Naive B cell (primary cell): ENCODE measurements around the gene CFAP251. TPM values are rescaled to one million over a fixed set of nuclear protein-coding genes. Genes with fewer than 3 reads are reported as not detected.
A peak's percentile ranks its signal among the peaks of the same experiment; 100 is the strongest.
"Not testable (repeated sequence)": the region's sequence is repeated elsewhere in the genome, so short reads cannot be mapped to it uniquely, and the experiment has no call there.

Experiments used
- ATAC-seq, 2 donors: fragments of 150-1000 bp; cut with Tn5 transposase; 2 replicates each; pipeline ENCODE4 v1.10.0; 2021; ENCODE audit warnings: low read depth in 2 of 2, mild to moderate bottlenecking in 2 of 2, moderate library complexity in 2 of 2
- DNase-seq: peaks from one replicate; pipeline ENCODE4 v3.0.0; 2022
- H3K27ac Mint-ChIP-seq, 6 donors: one replicate each; pipeline ENCODE4 v1.8.0; 2020 to 2022; ENCODE audit warnings: mild to moderate bottlenecking in 6 of 6, mixed read lengths in 6 of 6, moderate library complexity in 5 of 6, inconsistent platforms in 2 of 6
- H3K27me3 Mint-ChIP-seq, 3 donors: one replicate each; pipeline ENCODE4 v1.8.0; 2021 to 2022; ENCODE audit warnings: mixed read lengths in 3 of 3, mild to moderate bottlenecking in 1 of 3
- H3K36me3 Mint-ChIP-seq, 2 donors: one replicate each; pipeline ENCODE4 v1.8.0; 2020 to 2022; ENCODE audit warnings: mixed read lengths in 2 of 2, inconsistent platforms in 1 of 2, mild to moderate bottlenecking in 1 of 2
- H3K4me1 Mint-ChIP-seq, 3 donors: one replicate each; pipeline ENCODE4 v1.8.0; 2020 to 2022; ENCODE audit warnings: mixed read lengths in 3 of 3, inconsistent platforms in 1 of 3, mild to moderate bottlenecking in 1 of 3, moderate library complexity in 1 of 3
- H3K4me3 Mint-ChIP-seq, 8 donors: one replicate each; pipeline ENCODE4 v1.8.0; 2020 to 2022; ENCODE audit warnings: mild to moderate bottlenecking in 8 of 8, mixed read lengths in 8 of 8, moderate library complexity in 8 of 8, inconsistent platforms in 2 of 8
- H3K9me3 Mint-ChIP-seq, 7 donors: one replicate each; pipeline ENCODE4 v1.8.0; 2020 to 2022; ENCODE audit warnings: mixed read lengths in 7 of 7, mild to moderate bottlenecking in 5 of 7, inconsistent platforms in 2 of 7, moderate library complexity in 1 of 7
- polyA plus RNA-seq, 6 donors: library from polyadenylated mRNA; unstranded; fragments of 300-500 nt; fragmentation: Illumina TruSeq; gene quantifications; one replicate each; pipeline ENCODE4 v1.2.3, GENCODE V29; 2021; ENCODE audit warnings: low read depth in 6 of 6

The CFAP251 gene
- polyA plus RNA-seq, 6 donors from 2014 or later = 0.26 to 0.91 (median 0.55) TPM; not detected in 2

GRCh38 chr12:122028165-122028904, 109.9 kb downstream of the CFAP251 start:
- Mint-ChIP-seq H3K4me3 (peak overlapping the region in 7 of 8 donors; percentile 33 to 83 (median 66)), H3K4me1 (peaks cover 47 to 87% (median 85%) of the 10 kb centered on the region in 3 donors)

GRCh38 chr12:122028905-122029560, 110.6 kb downstream of the CFAP251 start:
- H3K27me3 Mint-ChIP-seq = no peaks in the 10 kb centered on the region
- ATAC-seq (peak; percentile 6 to 35), DNase-seq (peak; percentile 18)
- no peaks in the 10 kb centered on the region for H3K9me3 Mint-ChIP-seq
- no peaks in the 10 kb centered on the region for H3K36me3 Mint-ChIP-seq
- H3K4me1 Mint-ChIP-seq = peaks cover 51 to 90% (median 82%) of the 10 kb centered on the region in 3 donors
- peak overlapping the region; percentile 32 to 95 (median 85) for H3K27ac Mint-ChIP-seq
- peak overlapping the region; percentile 33 to 81 (median 61) for H3K4me3 Mint-ChIP-seq

More at GRCh38 chr12:122028165-122028904, 109.9 kb downstream of the CFAP251 start:
- Mint-ChIP-seq H3K27ac (peak overlapping the region; percentile 32 to 95 (median 83)), H3K9me3 (no peaks in the 10 kb centered on the region), H3K27me3 (no peaks in the 10 kb centered on the region), H3K36me3 (no peaks in the 10 kb centered on the region)
- no peak for DNase-seq
- ATAC-seq = no peak

DNA sequence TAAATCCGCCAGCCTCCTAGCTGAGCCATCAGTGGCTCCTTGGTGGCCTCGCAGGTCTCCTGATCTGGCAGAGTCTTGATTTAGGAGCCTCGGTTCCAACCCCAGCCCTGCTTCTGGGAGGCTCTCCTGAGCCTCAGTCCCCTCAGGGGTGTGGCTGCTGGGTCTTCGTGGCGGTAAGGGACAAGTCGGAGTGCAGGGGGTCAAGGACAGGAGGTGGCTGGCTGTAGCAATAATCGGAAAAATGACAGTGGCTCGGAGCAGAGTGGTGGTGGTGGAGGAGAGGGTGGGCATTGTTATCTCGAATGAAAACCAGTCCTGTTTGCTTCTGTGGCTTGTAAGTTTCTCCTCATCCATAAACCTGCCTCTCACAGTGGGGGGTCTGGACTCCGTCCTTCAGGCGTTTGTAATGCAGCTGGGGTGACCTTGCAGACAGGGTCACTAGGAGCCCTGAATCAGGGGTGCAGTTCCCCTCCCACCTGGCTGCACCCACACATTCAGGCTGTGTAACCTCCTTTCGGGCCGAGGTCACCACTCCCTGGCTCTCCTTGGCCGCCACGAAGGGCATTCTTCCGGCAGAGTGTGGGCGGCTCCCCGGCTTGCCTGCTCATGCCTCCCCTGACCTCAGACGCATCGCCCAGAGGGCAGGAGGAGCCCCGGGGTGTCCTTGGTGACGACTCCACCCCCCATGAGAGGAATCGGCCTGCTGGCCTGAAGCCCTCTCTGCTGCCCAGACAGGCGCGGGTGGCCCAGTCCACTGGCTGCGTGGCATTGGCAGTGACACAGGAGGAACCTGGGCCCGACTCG, 111.4 kb downstream of the CFAP251 start:
- Mint-ChIP-seq H3K4me3 (peak overlapping the region in 6 of 8 donors; percentile 22 to 81 (median 68)), H3K27ac (peak overlapping the region; percentile 75 to 95 (median 90)), H3K9me3 (no peaks in the 10 kb centered on the region), H3K36me3 (peaks cover 0 to 5% of the 10 kb centered on the region in 2 donors), H3K4me1 (peaks cover 50 to 83% (median 74%) of the 10 kb centered on the region in 3 donors), H3K27me3 (no peaks in the 10 kb centered on the region)
- DNase-seq (no peak), ATAC-seq (no peak)

DNA sequence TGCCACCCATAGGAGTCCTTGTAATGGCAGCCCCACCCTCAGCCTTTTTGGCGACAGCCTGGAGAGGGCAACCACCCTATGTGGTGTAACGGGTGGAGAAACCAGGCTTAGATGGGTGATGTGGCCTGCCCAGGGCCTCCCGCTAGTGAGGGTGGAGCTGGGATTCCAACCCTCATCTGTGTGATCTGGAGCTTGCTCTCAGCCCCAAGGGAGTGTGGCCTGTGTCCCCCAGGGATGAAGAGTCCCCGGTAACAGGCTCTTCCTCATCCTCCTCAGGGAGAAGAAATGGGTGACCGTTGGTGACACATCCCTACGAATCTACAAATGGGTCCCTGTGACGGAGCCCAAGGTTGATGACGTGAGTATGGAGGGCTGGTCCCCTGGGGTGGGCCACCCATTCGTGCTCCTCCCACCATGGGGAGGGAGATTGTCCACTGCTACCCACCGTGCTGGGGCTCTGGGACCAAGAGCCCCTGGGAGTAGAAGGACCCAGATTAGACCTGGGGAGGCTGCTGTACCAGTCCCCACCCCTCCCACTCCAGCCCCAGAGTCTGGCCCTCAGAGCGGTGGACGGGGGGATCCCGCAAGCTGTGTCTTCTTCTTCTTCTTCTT, 112.1 kb downstream of the CFAP251 start:
- Mint-ChIP-seq H3K27me3 (no peaks in the 10 kb centered on the region), H3K36me3 (peaks cover 0 to 7% of the 10 kb centered on the region in 2 donors), H3K4me3 (peak overlapping the region in 6 of 8 donors; percentile 22 to 88 (median 62)), H3K27ac (peak overlapping the region; percentile 84 to 95 (median 86)), H3K9me3 (no peaks in the 10 kb centered on the region), H3K4me1 (peaks cover 47 to 76% (median 67%) of the 10 kb centered on the region in 3 donors)
- ATAC-seq = peak; percentile 42 to 49
- DNase-seq = peak; percentile 20

DNA sequence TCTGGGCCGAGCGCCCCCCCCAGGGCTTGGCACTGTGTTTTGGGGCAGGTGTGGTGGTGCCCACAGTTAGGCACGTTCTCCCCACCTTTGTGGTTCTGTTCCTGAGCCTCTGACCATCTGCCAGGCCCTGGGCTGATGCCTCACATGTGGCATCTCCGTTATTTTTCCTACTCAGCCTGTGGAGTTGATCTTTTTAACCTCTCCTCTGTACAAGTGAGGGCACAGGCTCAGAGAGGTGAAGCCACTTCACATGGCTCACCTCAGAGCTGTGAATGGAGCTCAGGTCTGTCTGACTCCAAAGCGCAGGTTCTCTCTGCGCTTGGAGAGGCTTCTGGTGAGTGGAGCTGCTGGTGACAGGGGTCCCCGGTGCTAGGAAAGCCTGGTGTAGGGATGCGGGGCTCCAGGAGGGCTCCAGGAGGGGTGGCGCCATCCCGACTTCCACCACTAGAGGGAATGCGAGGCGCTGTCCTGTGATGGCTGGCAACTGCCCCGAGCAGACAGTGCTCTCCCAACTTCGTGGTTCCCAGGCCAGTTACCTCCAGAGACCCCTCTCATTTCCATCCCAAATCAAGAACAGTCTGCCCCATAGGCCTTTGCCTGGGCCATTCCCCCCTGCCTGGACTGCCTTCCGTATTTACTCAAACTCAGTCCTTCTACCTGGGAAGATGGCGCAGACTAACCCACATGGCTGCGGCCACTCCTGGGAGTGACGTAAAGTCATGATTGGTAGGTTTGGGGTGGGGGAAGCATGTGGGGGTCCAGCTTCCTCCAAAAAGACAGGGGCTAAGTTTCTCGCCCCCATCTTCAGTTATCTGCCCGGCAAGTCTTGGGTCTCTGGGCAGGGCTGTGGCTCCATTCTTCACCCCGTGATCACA, 113.2 kb downstream of the CFAP251 start:
- no peaks in the 10 kb centered on the region for H3K27me3 Mint-ChIP-seq
- DNase-seq (peak; percentile 33), ATAC-seq (peak; percentile 33 to 46)
- H3K27ac Mint-ChIP-seq = peak overlapping the region; percentile 72 to 89 (median 87)
- H3K9me3 Mint-ChIP-seq = no peaks in the 10 kb centered on the region
- peaks cover 43 to 68% (median 61%) of the 10 kb centered on the region in 3 donors for H3K4me1 Mint-ChIP-seq
- H3K4me3 Mint-ChIP-seq = peak overlapping the region in 5 of 8 donors; percentile 15 to 88 (median 66)
- H3K36me3 Mint-ChIP-seq = peaks cover 5 to 7% of the 10 kb centered on the region in 2 donors

DNA sequence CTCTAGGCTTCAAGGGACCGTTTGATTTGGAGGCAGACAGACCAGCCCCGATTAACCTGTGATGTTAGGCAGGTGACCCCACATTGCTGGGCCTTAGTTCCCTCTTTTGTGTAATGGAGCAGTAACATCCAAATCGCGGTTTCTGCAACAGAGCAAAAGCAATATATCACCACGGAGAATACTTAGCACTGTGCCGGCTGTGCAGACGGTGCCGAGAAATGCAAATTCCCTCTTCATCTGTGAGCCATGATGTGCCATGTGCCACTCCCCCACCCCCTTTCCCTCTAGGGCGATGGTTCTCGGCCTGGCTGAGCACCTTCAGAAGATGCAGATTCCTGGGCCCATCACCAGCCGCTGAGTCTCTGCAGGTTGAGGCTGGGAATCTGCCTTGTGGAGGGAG, 114.2 kb downstream of the CFAP251 start:
- ATAC-seq = peak; percentile 37 to 50
- Mint-ChIP-seq H3K4me1 (peaks cover 41 to 58% (median 51%) of the 10 kb centered on the region in 3 donors), H3K36me3 (peaks cover 5 to 7% of the 10 kb centered on the region in 2 donors), H3K27ac (peak overlapping the region in 5 of 6 donors; percentile 39 to 91 (median 72)), H3K9me3 (no peaks in the 10 kb centered on the region), H3K4me3 (peak overlapping the region in 3 of 8 donors; percentile 32 to 69 (median 47)), H3K27me3 (no peaks in the 10 kb centered on the region)
- DNase-seq = no peak

GRCh38 chr12:122035292-122035691, 116.9 kb downstream of the CFAP251 start:
- Mint-ChIP-seq H3K4me1 (peaks cover 23 to 31% (median 24%) of the 10 kb centered on the region in 3 donors), H3K27me3 (no peaks in the 10 kb centered on the region), H3K27ac (no peak overlapping the region), H3K36me3 (peaks cover 5 to 7% of the 10 kb centered on the region in 2 donors), H3K4me3 (no peak overlapping the region), H3K9me3 (no peaks in the 10 kb centered on the region)
- ATAC-seq (no peak), DNase-seq (no peak)

DNA sequence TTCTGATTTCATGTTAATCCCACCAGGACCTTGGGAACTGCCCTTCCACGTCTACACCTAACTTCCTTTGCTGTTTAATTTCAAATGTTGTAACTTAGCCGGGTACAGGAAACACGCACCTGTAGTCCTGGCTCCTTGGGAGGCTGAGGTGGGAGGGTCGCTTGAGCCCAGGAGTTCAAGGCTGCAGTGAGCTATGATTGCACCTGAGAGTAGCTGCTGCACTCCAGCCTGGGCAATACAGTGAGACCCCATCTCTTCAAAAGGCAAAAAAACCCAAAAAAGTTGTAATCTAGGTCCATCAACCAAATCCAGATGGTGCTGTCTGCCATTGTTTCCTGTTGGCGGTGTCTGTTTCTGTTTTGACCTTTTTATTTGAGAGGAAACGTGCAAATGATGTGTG, 117.8 kb downstream of the CFAP251 start:
- peaks cover 15 to 26% (median 21%) of the 10 kb centered on the region in 3 donors for H3K4me1 Mint-ChIP-seq
- no peaks in the 10 kb centered on the region for H3K9me3 Mint-ChIP-seq
- ATAC-seq (no peak), DNase-seq (no peak)
- H3K36me3 Mint-ChIP-seq = peaks cover 5 to 7% of the 10 kb centered on the region in 2 donors
- H3K27me3 Mint-ChIP-seq = no peaks in the 10 kb centered on the region
- no peak overlapping the region for H3K27ac Mint-ChIP-seq
- H3K4me3 Mint-ChIP-seq = no peak overlapping the region

DNA sequence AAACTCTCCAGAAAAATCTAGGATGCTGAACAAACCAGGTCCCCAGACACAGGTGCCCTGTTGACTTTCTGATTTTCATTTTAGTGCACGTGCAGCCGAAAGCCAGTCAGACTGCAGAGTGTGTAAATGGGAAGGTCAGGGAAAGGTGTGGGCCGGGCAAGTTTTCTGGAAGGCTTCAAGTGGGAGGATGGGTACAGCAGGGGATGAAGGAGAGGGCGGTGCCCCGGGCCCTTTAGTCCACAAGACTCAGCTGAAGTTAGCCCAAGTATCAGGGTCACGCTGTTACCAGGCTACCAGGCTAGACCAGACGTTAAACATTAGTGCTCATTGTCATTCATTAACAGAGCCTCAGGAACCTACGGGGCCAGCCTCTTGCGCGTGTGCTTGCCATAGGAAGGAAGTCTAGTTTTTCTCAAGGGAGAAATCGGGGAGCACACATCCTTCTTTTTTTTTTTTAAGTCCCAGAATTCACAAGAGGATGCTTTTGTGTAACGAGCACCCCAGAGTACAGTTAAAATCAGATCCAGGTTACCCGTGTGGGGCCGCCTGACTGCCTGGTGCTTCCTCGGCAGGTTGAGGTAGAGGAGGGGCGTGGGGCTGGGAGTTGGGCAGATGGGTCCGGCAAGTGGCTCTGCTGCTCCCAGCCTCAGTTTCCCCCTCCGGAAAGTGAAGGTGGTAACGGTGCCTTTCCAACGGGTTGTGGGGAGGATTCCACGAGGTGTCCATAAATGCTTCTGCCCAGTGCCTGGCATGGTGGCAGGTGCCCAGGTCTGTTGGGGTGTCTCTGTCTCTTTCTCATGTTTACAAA, 122.4 kb downstream of the CFAP251 start:
- no peak for DNase-seq
- peaks cover 8 to 13% of the 10 kb centered on the region in 2 donors for H3K36me3 Mint-ChIP-seq
- H3K27me3 Mint-ChIP-seq = no peaks in the 10 kb centered on the region
- ATAC-seq = no peak
- peaks cover 0 to 6% (median 3%) of the 10 kb centered on the region in 3 donors for H3K4me1 Mint-ChIP-seq
- H3K9me3 Mint-ChIP-seq = no peaks in the 10 kb centered on the region
- H3K4me3 Mint-ChIP-seq = peak overlapping the region in 1 of 8 donors; percentile 56
- peak overlapping the region in 3 of 6 donors; percentile 65 to 85 (median 66) for H3K27ac Mint-ChIP-seq

DNA sequence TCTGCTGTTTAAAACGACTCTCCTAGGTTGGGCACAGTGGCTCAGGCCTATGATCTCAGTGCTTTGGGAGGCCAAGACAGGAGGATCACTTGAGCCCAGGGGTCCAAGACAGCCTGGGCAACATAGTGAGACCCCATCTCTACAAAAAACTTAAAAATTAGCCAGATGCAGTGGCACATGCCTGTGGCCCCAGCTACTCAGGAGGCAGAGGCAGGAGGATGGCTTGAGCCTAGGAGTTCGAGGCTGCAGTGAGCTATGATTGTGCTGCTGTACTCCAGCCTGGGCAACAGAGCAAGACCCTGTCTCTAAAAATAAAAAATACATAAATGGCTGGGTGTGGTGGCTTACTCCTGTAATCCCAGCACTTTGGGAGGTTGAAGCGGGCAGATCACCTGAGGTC, 123.1 kb downstream of the CFAP251 start:
- peak overlapping the region in 2 of 6 donors; percentile 41 to 85 for H3K27ac Mint-ChIP-seq
- DNase-seq, ATAC-seq: not testable (repeated sequence)

GRCh38 chr12:122042910-122043309, 124.5 kb downstream of the CFAP251 start:
- ATAC-seq = no peak
- Mint-ChIP-seq H3K27ac (peak overlapping the region in 2 of 6 donors; percentile 56 to 76), H3K9me3 (no peaks in the 10 kb centered on the region), H3K4me1 (peaks cover 0 to 4% (median 3%) of the 10 kb centered on the region in 3 donors), H3K36me3 (peaks cover 8% of the 10 kb centered on the region in 2 donors), H3K4me3 (no peak overlapping the region), H3K27me3 (no peaks in the 10 kb centered on the region)
- no peak for DNase-seq

More for the DNA sequence above, 123.1 kb downstream of the CFAP251 start:
- not testable (repeated sequence) for H3K9me3 Mint-ChIP-seq, H3K4me1 Mint-ChIP-seq, H3K27me3 Mint-ChIP-seq, H3K36me3 Mint-ChIP-seq
- peak overlapping the region in 1 of 8 donors; percentile 56 for H3K4me3 Mint-ChIP-seq
